SU-DHL-6 (cell line): ENCODE data around the gene BANK1.

Source experiments
- EZH2phosphoT487 ChIP-seq: fragments of 200-600 bp; sonication (generic), shearing (Covaris generic); conservative IDR thresholded peaks from 2 replicates; pipeline ENCODE4 v1.6.1; 2018; ENCODE audit warnings: mild to moderate bottlenecking, antibody characterized with exemption, low read length, moderate library complexity, mixed read lengths
- TF ChIP-seq, protein P1 (sequence below): fragments of 200-600 bp; sonication (generic); IDR thresholded peaks from one replicate; pipeline ENCODE4 v1.5.1; 2017; ENCODE audit warnings: antibody characterized with exemption, mild to moderate bottlenecking, low read length, moderate library complexity; ENCODE audit not compliant: insufficient read depth, poor library complexity, severe bottlenecking

DNA sequence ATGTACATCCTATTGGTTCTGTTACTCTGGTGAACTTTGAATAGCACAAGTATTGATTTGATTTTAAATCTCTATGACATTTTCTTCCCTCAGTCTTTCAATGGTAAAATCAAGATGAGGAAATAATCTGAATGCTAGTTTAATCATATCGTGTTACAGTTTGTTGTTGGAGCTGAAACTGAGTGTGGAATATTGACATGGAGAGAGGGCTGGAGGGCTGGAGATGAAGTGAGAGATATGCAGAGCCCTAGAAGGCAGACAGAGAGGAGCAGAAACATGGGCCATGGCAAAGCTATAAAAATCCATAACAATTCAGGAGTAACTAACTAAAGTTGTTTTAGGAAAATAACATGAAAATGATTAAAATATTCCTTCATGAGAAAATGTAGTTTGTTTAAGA is 141.1 kb downstream of the BANK1 start:
- TF ChIP-seq, protein P1, sequence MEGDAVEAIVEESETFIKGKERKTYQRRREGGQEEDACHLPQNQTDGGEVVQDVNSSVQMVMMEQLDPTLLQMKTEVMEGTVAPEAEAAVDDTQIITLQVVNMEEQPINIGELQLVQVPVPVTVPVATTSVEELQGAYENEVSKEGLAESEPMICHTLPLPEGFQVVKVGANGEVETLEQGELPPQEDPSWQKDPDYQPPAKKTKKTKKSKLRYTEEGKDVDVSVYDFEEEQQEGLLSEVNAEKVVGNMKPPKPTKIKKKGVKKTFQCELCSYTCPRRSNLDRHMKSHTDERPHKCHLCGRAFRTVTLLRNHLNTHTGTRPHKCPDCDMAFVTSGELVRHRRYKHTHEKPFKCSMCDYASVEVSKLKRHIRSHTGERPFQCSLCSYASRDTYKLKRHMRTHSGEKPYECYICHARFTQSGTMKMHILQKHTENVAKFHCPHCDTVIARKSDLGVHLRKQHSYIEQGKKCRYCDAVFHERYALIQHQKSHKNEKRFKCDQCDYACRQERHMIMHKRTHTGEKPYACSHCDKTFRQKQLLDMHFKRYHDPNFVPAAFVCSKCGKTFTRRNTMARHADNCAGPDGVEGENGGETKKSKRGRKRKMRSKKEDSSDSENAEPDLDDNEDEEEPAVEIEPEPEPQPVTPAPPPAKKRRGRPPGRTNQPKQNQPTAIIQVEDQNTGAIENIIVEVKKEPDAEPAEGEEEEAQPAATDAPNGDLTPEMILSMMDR: no peak
- TF ChIP-seq EZH2phosphoT487: no peak
